Memory B cell (primary cell): ENCODE measurements around the gene CRNKL1.

ENCODE experiments used
- ATAC-seq: fragments of 150-1000 bp; cut with Tn5 transposase; 2 replicates; pipeline ENCODE4 v1.10.0; 2021; ENCODE audit warnings: low read depth, mild to moderate bottlenecking, moderate library complexity
- DNase-seq, 2 donors: peaks; one replicate each; pipeline ENCODE4 v3.0.0; 2022; ENCODE audit warnings: low spot score in 2 of 2
- H3K27ac Mint-ChIP-seq: one replicate; pipeline ENCODE4 v1.8.0; 2022; ENCODE audit warnings: mild to moderate bottlenecking, moderate library complexity, mixed read lengths
- H3K27me3 Mint-ChIP-seq: one replicate; pipeline ENCODE4 v1.8.0; 2022; ENCODE audit warnings: mixed read lengths
- H3K36me3 Mint-ChIP-seq: one replicate; pipeline ENCODE4 v1.8.0; 2022; ENCODE audit warnings: mild to moderate bottlenecking, mixed read lengths
- H3K4me1 Mint-ChIP-seq: one replicate; pipeline ENCODE4 v1.8.0; 2022; ENCODE audit warnings: mixed read lengths
- H3K4me3 Mint-ChIP-seq: one replicate; pipeline ENCODE4 v1.8.0; 2022; ENCODE audit warnings: mild to moderate bottlenecking, moderate library complexity, mixed read lengths
- H3K9me3 Mint-ChIP-seq: one replicate; pipeline ENCODE4 v1.8.0; 2022; ENCODE audit warnings: mixed read lengths

Gene CRNKL1

GRCh38 chr20:20031790-20032189 lies 20.5 kb downstream of the CRNKL1 start:
- Mint-ChIP-seq H3K4me1 (peaks cover 1% of the 10 kb centered on the region), H3K4me3 (no peak overlapping the region), H3K27me3 (no peaks in the 10 kb centered on the region), H3K27ac (peak overlapping the region; percentile 35), H3K9me3 (no peaks in the 10 kb centered on the region), H3K36me3 (peaks cover 20% of the 10 kb centered on the region)
- DNase-seq (no peak), ATAC-seq (no peak)

DNA sequence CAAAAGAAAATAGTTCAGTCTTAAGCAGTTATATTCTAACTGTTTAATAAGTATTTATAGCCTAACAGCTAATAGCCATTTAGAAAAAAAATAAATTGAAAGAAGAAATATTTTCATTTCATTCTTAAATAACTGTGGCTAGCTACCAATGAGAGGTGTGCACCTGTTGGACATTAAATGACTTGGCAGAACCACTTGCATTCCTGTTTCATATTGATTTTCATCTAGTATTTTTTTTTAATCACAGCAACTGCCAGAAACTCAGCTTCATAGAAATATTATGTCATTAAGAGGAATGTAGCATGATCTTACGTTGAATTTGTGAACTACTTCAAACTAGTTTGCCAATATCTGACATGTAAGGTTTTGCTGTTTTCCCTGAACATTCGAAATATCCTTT lies 25.0 kb downstream of the CRNKL1 start:
- H3K36me3 Mint-ChIP-seq, result peaks cover 15% of the 10 kb centered on the region
- ATAC-seq (no peak), DNase-seq (no peak)
- H3K4me1 Mint-ChIP-seq, result no peaks in the 10 kb centered on the region
- no peaks in the 10 kb centered on the region for H3K27me3 Mint-ChIP-seq
- H3K27ac Mint-ChIP-seq, result peak overlapping the region; percentile 72
- H3K4me3 Mint-ChIP-seq, result no peak overlapping the region
- no peaks in the 10 kb centered on the region for H3K9me3 Mint-ChIP-seq

- H3K36me3 Mint-ChIP-seq, result peaks cover 12% of the 10 kb centered on the region
- DNase-seq, result no peak
- H3K4me3 Mint-ChIP-seq, result no peak overlapping the region
- H3K4me1 Mint-ChIP-seq, result peaks cover 17% of the 10 kb centered on the region
- no peaks in the 10 kb centered on the region for H3K27me3 Mint-ChIP-seq
- ATAC-seq, result no peak
- H3K9me3 Mint-ChIP-seq, result no peaks in the 10 kb centered on the region
- peak overlapping the region; percentile 82 for H3K27ac Mint-ChIP-seq
Observed at GRCh38 chr20:20024942-20025341, 27.3 kb downstream of the CRNKL1 start.

DNA sequence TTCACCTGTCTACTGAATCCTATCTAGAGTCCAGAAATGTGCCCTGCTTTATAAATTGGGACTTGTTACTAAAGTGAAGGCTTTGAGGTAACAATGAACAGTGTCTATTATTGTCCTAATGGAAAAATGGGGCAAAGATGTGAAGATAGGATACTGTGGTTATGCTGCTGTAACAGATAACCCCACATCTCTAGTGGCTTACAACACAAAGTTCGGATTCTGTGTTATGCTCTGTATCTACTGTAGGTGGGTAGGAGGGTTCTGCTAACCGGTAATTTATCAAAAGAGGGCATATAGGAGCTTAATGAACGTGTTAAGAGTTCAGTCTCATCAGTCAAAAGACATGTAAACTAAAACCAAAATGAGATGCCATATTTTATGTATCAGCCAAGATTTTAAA lies 28.9 kb downstream of the CRNKL1 start:
- H3K36me3 Mint-ChIP-seq, result peaks cover 10% of the 10 kb centered on the region
- H3K4me3 Mint-ChIP-seq, result no peak overlapping the region
- H3K4me1 Mint-ChIP-seq, result peaks cover 22% of the 10 kb centered on the region
- DNase-seq (no peak), ATAC-seq (no peak)
- no peaks in the 10 kb centered on the region for H3K9me3 Mint-ChIP-seq
- no peaks in the 10 kb centered on the region for H3K27me3 Mint-ChIP-seq
- peak overlapping the region; percentile 70 for H3K27ac Mint-ChIP-seq

DNA sequence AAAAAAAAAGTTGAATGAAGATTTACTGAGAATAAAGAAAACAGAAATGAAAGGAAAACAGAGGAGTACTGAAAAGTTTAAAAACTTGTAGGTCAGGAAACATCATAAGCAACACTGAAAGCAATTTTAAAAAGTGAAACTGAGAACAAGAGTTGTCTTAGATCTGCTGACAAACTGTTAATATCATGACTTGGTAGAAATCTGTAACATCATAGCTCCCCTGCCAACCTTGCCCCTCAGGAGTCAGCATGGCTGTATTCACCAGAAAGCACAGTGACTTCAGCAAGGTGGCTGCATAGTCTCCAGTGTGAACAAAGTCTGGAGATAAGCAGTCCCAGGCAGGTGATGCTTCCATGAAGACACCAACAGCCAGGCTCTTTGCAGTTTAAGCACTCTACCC lies 29.8 kb downstream of the CRNKL1 start:
- DNase-seq, result no peak
- Mint-ChIP-seq H3K4me3 (no peak overlapping the region), H3K27me3 (no peaks in the 10 kb centered on the region), H3K9me3 (no peaks in the 10 kb centered on the region), H3K4me1 (peaks cover 29% of the 10 kb centered on the region), H3K36me3 (peaks cover 12% of the 10 kb centered on the region), H3K27ac (no peak overlapping the region)
- no peak for ATAC-seq

DNA sequence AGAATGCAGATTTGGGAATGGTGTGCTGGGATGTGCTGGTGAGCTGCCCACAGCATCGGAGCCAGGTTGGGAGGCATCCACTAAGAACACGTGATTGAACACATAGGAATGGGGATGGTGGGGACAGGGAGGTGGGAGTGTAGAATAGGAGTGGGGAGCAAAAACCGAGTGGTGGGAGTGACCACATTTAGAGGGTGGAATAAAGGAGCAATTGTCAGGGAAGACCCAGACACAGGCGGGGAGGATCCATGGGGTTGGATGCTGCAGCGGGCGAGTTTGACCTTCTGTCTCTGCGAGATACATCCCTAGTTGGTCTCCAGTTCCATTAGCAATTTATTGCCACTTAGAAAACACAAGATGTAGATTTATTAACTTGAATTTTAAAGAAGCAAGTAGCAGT lies 30.4 kb downstream of the CRNKL1 start:
- Mint-ChIP-seq H3K9me3 (no peaks in the 10 kb centered on the region), H3K4me3 (no peak overlapping the region), H3K27ac (peak overlapping the region; percentile 3), H3K36me3 (peaks cover 10% of the 10 kb centered on the region), H3K27me3 (no peaks in the 10 kb centered on the region), H3K4me1 (peaks cover 29% of the 10 kb centered on the region)
- DNase-seq (no peak), ATAC-seq (no peak)

DNA sequence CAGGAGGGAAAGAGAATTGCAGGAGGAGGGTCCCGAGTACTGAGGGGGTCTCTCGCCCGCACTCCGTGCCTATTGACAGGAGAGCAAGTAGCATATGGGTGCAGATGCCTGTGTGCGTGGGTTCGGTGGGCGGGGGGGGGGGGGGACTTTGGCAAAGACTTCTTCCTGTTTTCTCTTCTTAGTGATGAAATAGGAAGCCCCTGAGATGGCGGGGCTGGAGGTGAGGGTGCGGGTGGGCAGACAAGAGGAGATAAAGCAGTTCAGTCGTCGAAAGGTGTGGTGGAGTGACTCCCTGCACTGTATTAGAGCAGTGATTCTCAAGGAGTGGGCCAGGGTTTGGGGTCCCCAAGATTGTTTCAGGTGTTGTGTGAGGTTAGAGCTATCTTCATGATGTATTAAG lies 31.4 kb downstream of the CRNKL1 start:
- no peak overlapping the region for H3K4me3 Mint-ChIP-seq
- no peaks in the 10 kb centered on the region for H3K9me3 Mint-ChIP-seq
- no peak for DNase-seq
- H3K27ac Mint-ChIP-seq, result peak overlapping the region; percentile 63
- H3K36me3 Mint-ChIP-seq, result peaks cover 7% of the 10 kb centered on the region
- H3K27me3 Mint-ChIP-seq, result no peaks in the 10 kb centered on the region
- ATAC-seq, result no peak
- H3K4me1 Mint-ChIP-seq, result peaks cover 29% of the 10 kb centered on the region

DNA sequence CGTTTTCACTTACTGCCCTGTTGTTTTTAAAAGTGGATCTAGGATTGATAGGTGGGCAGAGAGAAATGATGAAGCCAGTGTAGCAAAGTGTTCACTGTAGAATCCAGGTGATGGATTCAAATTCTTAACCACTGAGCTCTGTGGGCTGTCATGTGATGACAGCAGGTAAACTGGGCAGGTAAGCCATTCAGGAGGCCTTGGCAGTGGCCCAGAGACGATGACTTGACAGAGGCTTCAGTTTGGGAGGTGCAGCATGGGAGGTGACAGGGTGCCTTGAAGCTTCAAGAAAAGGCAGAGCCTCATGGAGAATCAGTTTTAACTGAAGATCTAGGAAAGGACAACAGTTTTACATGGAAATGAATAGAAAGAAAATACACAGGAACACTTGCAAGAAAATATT lies 33.1 kb downstream of the CRNKL1 start:
- peaks cover 7% of the 10 kb centered on the region for H3K36me3 Mint-ChIP-seq
- H3K27me3 Mint-ChIP-seq, result no peaks in the 10 kb centered on the region
- H3K4me1 Mint-ChIP-seq, result peaks cover 29% of the 10 kb centered on the region
- no peaks in the 10 kb centered on the region for H3K9me3 Mint-ChIP-seq
- H3K27ac Mint-ChIP-seq, result peak overlapping the region; percentile 94
- DNase-seq (no peak), ATAC-seq (no peak)
- H3K4me3 Mint-ChIP-seq, result peak overlapping the region; percentile 6

DNA sequence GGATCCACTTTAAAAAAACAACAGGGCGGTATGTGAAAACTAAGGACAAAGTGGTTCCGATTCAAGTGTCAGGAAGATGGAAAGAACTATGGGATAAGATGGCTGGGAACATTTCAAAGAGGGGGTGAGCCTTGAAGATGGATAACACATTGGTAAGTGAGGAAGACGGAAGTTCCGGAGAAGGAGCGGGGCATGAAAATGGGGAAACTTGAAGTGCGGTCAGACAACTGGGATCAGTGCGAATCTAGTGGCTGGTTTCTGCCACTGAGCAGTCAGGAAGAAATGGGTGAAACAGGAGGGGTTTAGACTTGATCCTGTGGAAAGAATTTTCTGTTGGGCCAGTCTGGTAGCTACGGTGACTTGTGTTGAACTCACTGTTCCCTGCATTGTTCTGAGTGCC lies 33.9 kb downstream of the CRNKL1 start:
- Mint-ChIP-seq H3K27ac (peak overlapping the region; percentile 94), H3K4me3 (peak overlapping the region; percentile 91), H3K4me1 (peaks cover 29% of the 10 kb centered on the region), H3K36me3 (peaks cover 4% of the 10 kb centered on the region), H3K9me3 (no peaks in the 10 kb centered on the region), H3K27me3 (no peaks in the 10 kb centered on the region)
- DNase-seq, result no peak
- no peak for ATAC-seq

DNA sequence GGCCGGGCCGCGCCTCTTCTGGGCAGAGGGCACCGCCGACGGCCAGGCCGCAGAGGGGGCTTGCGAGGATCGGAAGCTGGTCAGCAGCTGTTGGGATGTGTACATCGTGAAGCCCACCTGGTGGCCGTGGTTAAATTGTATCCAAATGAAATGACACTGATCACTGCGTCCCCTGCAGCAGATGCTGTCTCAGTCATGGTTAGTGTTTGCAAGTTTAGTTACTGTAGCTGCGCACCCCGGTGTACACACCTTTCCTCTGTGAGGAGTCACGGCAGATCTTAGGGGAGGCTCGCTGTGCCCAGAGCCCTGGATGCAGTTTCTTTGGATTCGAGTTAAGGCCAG lies 34.5 kb downstream of the CRNKL1 start:
- H3K4me1 Mint-ChIP-seq, result peaks cover 29% of the 10 kb centered on the region
- no peak for ATAC-seq
- H3K36me3 Mint-ChIP-seq, result peaks cover 3% of the 10 kb centered on the region

GRCh38 chr20:20017001-20017843 lies 35.0 kb downstream of the CRNKL1 start, which contains the start of gene NAA20:
Gene NAA20, plus strand, starts transcription at chr20:20017362. Its CDS starts 35 bp downstream, at chr20:20017397.
- ATAC-seq, result peak; percentile 98
- Mint-ChIP-seq H3K4me3 (peak within 1 kb of the TSS; percentile 91), H3K27ac (peak within 1 kb of the TSS; percentile 94), H3K9me3 (no peaks in the 10 kb centered on the region), H3K4me1 (peaks cover 29% of the 10 kb centered on the region), H3K27me3 (no peaks in the 10 kb centered on the region), H3K36me3 (peaks cover 3% of the 10 kb centered on the region)
- peak; percentile 84 to 85 for DNase-seq

More for the DNA sequence above, 34.5 kb downstream of the CRNKL1 start:
- Mint-ChIP-seq H3K27ac (peak overlapping the region; percentile 94), H3K27me3 (no peaks in the 10 kb centered on the region), H3K4me3 (peak overlapping the region; percentile 91), H3K9me3 (no peaks in the 10 kb centered on the region)
- no peak for DNase-seq

DNA sequence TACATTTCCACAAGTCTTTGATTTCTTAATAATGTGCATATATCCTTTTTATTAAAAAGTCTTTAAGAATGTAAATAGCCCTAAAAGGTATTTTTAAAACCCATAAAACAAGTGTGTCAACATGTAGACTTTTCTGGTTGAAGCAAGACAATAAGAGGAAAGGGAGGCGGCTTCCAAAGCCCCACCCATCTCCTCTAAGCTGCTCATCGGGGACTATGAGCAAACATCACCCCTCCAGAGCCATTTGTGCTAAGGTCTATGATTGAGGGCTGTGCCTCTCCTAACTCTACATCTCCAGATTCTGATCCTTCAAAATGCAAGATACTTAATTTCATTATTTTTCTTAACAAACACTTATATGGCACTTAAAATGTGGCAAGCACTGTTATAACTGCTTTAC lies 37.6 kb downstream of the CRNKL1 start:
- peaks cover 13% of the 10 kb centered on the region for H3K4me1 Mint-ChIP-seq
- H3K27ac Mint-ChIP-seq, result no peak overlapping the region
- ATAC-seq, result no peak
- peaks cover 6% of the 10 kb centered on the region for H3K27me3 Mint-ChIP-seq
- no peak for DNase-seq
- H3K9me3 Mint-ChIP-seq, result no peaks in the 10 kb centered on the region
- peaks cover 3% of the 10 kb centered on the region for H3K36me3 Mint-ChIP-seq
- no peak overlapping the region for H3K4me3 Mint-ChIP-seq

DNA sequence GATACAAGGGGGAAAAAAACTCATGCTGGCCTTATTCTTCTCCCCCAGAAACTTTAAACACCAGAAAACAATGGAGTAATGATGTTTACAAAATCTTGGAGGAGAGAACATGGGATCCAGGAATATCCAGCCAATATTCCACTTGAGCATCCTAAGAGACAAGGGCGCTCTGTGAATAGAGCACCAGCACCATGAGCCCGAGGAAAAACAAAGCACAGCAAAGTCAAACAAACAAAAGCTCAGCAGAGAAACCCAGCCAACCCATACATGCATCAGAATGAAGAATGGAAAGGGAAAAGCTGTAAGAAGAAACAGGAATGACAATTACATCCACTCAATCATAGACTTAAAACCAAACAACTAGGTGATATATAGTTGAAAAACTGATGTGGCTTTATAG lies 39.7 kb downstream of the CRNKL1 start:
- no peaks in the 10 kb centered on the region for H3K9me3 Mint-ChIP-seq
- peaks cover 11% of the 10 kb centered on the region for H3K27me3 Mint-ChIP-seq
- no peak for ATAC-seq
- no peak for DNase-seq
- no peaks in the 10 kb centered on the region for H3K4me1 Mint-ChIP-seq
- H3K27ac Mint-ChIP-seq, result no peak overlapping the region
- no peaks in the 10 kb centered on the region for H3K36me3 Mint-ChIP-seq
- H3K4me3 Mint-ChIP-seq, result no peak overlapping the region

GRCh38 chr20:20010639-20011500 lies 41.4 kb downstream of the CRNKL1 start:
- ATAC-seq (no peak), DNase-seq (no peak)
- no peaks in the 10 kb centered on the region for H3K9me3 Mint-ChIP-seq
- H3K27me3 Mint-ChIP-seq, result peaks cover 17% of the 10 kb centered on the region
- H3K4me3 Mint-ChIP-seq, result no peak overlapping the region
- H3K4me1 Mint-ChIP-seq, result no peaks in the 10 kb centered on the region
- no peaks in the 10 kb centered on the region for H3K36me3 Mint-ChIP-seq
- no peak overlapping the region for H3K27ac Mint-ChIP-seq
